WTC11 (cell line): ENCODE data around the gene FAM171A1.

Experiments
- CREB1 ChIP-seq: sonication (generic); formaldehyde crosslinking; IDR thresholded peaks from 2 replicates; pipeline ENCODE4 v1.8.0; 2023; ENCODE audit warnings: mild to moderate bottlenecking, missing genetic modification reagents
- MYBL2 ChIP-seq: sonication (generic); formaldehyde crosslinking; IDR thresholded peaks from 2 replicates; pipeline ENCODE4 v1.8.1; 2023; ENCODE audit warnings: mild to moderate bottlenecking, moderate library complexity, missing genetic modification reagents
- PRRX2 ChIP-seq: fragments of 250-450 bp; sonication (Bioruptor Pico); IDR thresholded peaks from 2 replicates; pipeline ENCODE4 v1.8.0; 2021; ENCODE audit warnings: mild to moderate bottlenecking
- ZNF121 ChIP-seq: sonication (generic); formaldehyde crosslinking; IDR thresholded peaks from 2 replicates; pipeline ENCODE4 v1.8.0; 2023; ENCODE audit warnings: missing genetic modification reagents
- TF ChIP-seq, protein P1 (sequence below): fragments of 200-600 bp; IDR thresholded peaks from 2 replicates; pipeline ENCODE4 v1.8.0; 2022; ENCODE audit warnings: antibody characterized with exemption
- TF ChIP-seq, protein P2 (sequence below): sonication (generic); formaldehyde crosslinking; IDR thresholded peaks from 2 replicates; pipeline ENCODE4 v1.8.0; 2022; ENCODE audit warnings: mild to moderate bottlenecking, missing genetic modification reagents
- TF ChIP-seq, protein P3 (sequence below): sonication (generic); formaldehyde crosslinking; IDR thresholded peaks from 2 replicates; pipeline ENCODE4 v1.8.0; 2022; ENCODE audit warnings: mild to moderate bottlenecking, missing genetic modification reagents

DNA sequence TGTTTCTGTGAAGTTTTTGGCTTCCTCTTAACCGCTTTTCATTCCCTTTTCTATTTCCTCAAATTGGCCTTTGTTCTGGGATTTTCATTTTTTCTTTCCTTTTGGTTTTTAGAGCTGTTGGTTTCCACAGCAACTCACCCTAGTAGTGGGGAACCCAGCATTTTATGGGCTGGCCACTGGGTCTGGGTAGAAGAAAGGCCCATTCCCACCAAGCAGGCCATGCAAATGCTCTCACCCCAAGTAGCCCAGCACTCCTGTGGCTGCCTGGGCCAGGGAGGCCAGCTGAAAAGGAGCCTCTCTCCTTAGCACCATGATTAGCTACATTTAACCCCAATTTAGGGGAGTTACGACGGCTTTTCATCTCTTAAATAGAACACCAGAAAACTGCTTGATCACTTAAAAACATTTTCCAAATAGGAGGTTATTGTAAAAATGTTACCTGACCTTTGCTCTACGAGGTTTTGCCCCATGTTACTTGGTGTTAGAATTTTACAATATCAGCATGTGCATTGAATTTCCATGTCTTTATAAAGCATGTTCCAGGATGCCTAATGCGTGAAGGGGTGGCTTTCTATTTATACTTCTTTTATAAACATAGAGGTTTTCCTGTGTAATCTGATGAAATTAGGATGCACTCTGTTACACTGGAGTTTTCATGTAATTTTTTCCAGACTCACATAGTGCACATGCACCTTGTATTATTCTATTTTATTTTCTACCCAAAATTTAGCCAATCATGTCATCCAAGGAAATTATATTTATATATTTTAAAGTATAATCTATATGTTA lies 75.4 kb downstream of the FAM171A1 start:
- TF ChIP-seq, protein P1, sequence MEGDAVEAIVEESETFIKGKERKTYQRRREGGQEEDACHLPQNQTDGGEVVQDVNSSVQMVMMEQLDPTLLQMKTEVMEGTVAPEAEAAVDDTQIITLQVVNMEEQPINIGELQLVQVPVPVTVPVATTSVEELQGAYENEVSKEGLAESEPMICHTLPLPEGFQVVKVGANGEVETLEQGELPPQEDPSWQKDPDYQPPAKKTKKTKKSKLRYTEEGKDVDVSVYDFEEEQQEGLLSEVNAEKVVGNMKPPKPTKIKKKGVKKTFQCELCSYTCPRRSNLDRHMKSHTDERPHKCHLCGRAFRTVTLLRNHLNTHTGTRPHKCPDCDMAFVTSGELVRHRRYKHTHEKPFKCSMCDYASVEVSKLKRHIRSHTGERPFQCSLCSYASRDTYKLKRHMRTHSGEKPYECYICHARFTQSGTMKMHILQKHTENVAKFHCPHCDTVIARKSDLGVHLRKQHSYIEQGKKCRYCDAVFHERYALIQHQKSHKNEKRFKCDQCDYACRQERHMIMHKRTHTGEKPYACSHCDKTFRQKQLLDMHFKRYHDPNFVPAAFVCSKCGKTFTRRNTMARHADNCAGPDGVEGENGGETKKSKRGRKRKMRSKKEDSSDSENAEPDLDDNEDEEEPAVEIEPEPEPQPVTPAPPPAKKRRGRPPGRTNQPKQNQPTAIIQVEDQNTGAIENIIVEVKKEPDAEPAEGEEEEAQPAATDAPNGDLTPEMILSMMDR = no peak
- TF ChIP-seq ZNF121 (CRISPR knock-in tag) (no peak), PRRX2 (CRISPR knock-in tag) (no peak), CREB1 (CRISPR knock-in tag) (no peak), MYBL2 (CRISPR knock-in tag) (no peak)
- TF ChIP-seq, protein P2, sequence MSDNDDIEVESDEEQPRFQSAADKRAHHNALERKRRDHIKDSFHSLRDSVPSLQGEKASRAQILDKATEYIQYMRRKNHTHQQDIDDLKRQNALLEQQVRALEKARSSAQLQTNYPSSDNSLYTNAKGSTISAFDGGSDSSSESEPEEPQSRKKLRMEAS (CRISPR knock-in tag) = no peak
- TF ChIP-seq, protein P3, sequence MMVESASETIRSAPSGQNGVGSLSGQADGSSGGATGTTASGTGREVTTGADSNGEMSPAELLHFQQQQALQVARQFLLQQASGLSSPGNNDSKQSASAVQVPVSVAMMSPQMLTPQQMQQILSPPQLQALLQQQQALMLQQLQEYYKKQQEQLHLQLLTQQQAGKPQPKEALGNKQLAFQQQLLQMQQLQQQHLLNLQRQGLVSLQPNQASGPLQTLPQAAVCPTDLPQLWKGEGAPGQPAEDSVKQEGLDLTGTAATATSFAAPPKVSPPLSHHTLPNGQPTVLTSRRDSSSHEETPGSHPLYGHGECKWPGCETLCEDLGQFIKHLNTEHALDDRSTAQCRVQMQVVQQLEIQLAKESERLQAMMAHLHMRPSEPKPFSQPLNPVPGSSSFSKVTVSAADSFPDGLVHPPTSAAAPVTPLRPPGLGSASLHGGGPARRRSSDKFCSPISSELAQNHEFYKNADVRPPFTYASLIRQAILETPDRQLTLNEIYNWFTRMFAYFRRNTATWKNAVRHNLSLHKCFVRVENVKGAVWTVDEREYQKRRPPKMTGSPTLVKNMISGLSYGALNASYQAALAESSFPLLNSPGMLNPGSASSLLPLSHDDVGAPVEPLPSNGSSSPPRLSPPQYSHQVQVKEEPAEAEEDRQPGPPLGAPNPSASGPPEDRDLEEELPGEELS (CRISPR knock-in tag) = no peak
